C4-2B (cell line): ENCODE data around the gene NUTM1.
"Not testable (repeated sequence)": the region's sequence is repeated elsewhere in the genome, so short reads cannot be mapped to it uniquely, and the experiment has no call there.

Experiments used
- H3K27ac ChIP-seq: fragments of 450-650 bp; 2 replicates; pipeline ENCODE4 v1.5.1; 2017
- CTCF ChIP-seq: fragments of 450-650 bp; conservative IDR thresholded peaks from 2 replicates; pipeline ENCODE4 v1.5.1; 2017; ENCODE audit warnings: mild to moderate bottlenecking
- ZFX ChIP-seq: fragments of 450-650 bp; IDR thresholded peaks from 2 replicates; pipeline ENCODE4 v1.6.1; 2017

The NUTM1 gene

GRCh38 chr15:34374816-34375215 is 31.7 kb downstream of the NUTM1 start:
- TF ChIP-seq CTCF (no peak), ZFX (no peak)
- H3K27ac ChIP-seq = no peak overlapping the region

- not testable (repeated sequence) for H3K27ac ChIP-seq
Observed at GRCh38 chr15:34375541-34375940, 32.4 kb downstream of the NUTM1 start.

GRCh38 chr15:34376856-34377255 is 33.7 kb downstream of the NUTM1 start:
- TF ChIP-seq ZFX (no peak), CTCF (no peak)
- H3K27ac ChIP-seq = no peak overlapping the region

GRCh38 chr15:34380491-34380890 is 37.4 kb downstream of the NUTM1 start:
- not testable (repeated sequence) for H3K27ac ChIP-seq

- H3K27ac ChIP-seq = not testable (repeated sequence)
Observed at GRCh38 chr15:34381829-34382521, 38.9 kb downstream of the NUTM1 start.

- H3K27ac ChIP-seq = not testable (repeated sequence)
Observed at GRCh38 chr15:34389594-34390086, 46.5 kb downstream of the NUTM1 start.

GRCh38 chr15:34392981-34393380 is 49.9 kb downstream of the NUTM1 start:
- H3K27ac ChIP-seq = not testable (repeated sequence)

GRCh38 chr15:34397637-34398259 is 54.6 kb downstream of the NUTM1 start:
- H3K27ac ChIP-seq = not testable (repeated sequence)

- H3K27ac ChIP-seq = not testable (repeated sequence)
Observed at GRCh38 chr15:34403160-34403598, 60.1 kb downstream of the NUTM1 start.

GRCh38 chr15:34403899-34404298 is 60.8 kb downstream of the NUTM1 start:
- not testable (repeated sequence) for H3K27ac ChIP-seq
